IMR-90 (cell line): ENCODE measurements around the gene ZBTB46.

ENCODE experiments used
- BHLHE40 ChIP-seq: fragments of 150-350 bp; IDR thresholded peaks from 2 replicates; pipeline ENCODE4 v1.6.1; 2016; ENCODE audit warnings: mild to moderate bottlenecking, low read depth, low read length
- CEBPB ChIP-seq: IDR thresholded peaks from 2 replicates; pipeline ENCODE4 v1.6.1; 2012; ENCODE audit warnings: low read depth, low read length, improper control_type of control experiment
- FOS ChIP-seq: fragments of 150-350 bp; IDR thresholded peaks from 2 replicates; pipeline ENCODE4 v1.6.1; 2016; ENCODE audit warnings: low read depth, low read length
- MAFK ChIP-seq: IDR thresholded peaks from 2 replicates; pipeline ENCODE4 v1.6.1; 2012; ENCODE audit warnings: low read depth, low read length, improper control_type of control experiment
- MXI1 ChIP-seq: IDR thresholded peaks from 2 replicates; pipeline ENCODE4 v1.6.1; 2012; ENCODE audit warnings: low read depth, mild to moderate bottlenecking, low read length, moderate library complexity, borderline replicate concordance
- POLR2A ChIP-seq: IDR thresholded peaks from 2 replicates; pipeline ENCODE4 v1.6.1; 2012; ENCODE audit warnings: mild to moderate bottlenecking, low read depth, low read length
- RAD21 ChIP-seq: IDR thresholded peaks from 2 replicates; pipeline ENCODE4 v1.6.1; 2012; ENCODE audit warnings: low read length, improper control_type of control experiment
- RCOR1 ChIP-seq: IDR thresholded peaks from 2 replicates; pipeline ENCODE4 v1.6.1; 2012; ENCODE audit warnings: mild to moderate bottlenecking, low read length, improper control_type of control experiment; ENCODE audit not compliant: insufficient replicate concordance
- RFX5 ChIP-seq: IDR thresholded peaks from 2 replicates; pipeline ENCODE4 v1.8.0; 2012; ENCODE audit warnings: low read depth, mild to moderate bottlenecking, low read length, moderate library complexity
- SMC3 ChIP-seq: fragments of 150-350 bp; IDR thresholded peaks from 2 replicates; pipeline ENCODE4 v1.6.1; 2016; ENCODE audit warnings: low read depth, mild to moderate bottlenecking, antibody characterized with exemption, low read length, moderate library complexity
- TF ChIP-seq, protein P1 (sequence below): conservative IDR thresholded peaks from 2 replicates; pipeline ENCODE4 v1.5.1; 2012; ENCODE audit warnings: mild to moderate bottlenecking, low read depth, low read length, improper control_type of control experiment

DNA sequence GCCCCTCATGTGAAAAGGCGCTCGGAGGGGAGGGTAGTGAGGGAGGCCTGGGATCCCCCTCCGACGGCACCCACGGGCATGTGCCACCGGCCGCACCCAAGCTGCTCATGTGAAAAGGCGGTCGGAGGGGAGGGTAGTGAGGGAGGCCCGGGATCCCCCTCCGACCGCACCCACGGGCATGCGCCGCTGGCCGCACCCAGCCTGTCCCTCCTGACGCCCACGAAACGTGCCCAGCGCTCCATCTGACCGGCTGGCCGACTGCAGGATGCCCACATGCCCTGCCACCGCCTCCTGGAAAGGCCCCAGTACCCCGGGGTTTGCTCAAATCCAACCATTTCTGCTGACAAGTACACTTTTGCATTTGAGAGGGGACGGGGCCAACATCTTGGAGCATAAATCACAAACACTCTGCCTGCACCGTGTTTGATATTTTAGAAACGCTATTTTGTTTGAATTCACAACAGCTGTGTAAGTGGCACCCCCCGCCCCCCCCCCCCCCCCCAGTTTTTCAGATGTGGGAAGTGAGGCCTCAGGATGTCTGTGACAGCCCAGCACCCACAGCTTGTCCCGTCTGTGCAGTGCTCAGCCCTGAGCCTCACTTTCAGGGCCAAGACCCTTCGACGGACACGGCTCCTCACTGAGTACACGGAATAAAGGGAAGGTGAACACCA lies 57.4 kb downstream of the ZBTB46 start:
- TF ChIP-seq, protein P1, sequence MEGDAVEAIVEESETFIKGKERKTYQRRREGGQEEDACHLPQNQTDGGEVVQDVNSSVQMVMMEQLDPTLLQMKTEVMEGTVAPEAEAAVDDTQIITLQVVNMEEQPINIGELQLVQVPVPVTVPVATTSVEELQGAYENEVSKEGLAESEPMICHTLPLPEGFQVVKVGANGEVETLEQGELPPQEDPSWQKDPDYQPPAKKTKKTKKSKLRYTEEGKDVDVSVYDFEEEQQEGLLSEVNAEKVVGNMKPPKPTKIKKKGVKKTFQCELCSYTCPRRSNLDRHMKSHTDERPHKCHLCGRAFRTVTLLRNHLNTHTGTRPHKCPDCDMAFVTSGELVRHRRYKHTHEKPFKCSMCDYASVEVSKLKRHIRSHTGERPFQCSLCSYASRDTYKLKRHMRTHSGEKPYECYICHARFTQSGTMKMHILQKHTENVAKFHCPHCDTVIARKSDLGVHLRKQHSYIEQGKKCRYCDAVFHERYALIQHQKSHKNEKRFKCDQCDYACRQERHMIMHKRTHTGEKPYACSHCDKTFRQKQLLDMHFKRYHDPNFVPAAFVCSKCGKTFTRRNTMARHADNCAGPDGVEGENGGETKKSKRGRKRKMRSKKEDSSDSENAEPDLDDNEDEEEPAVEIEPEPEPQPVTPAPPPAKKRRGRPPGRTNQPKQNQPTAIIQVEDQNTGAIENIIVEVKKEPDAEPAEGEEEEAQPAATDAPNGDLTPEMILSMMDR = no peak
- TF ChIP-seq FOS (no peak), POLR2A (no peak), RFX5 (no peak), BHLHE40 (no peak), RAD21 (no peak), SMC3 (no peak), CEBPB (no peak), MXI1 (no peak), MAFK (peak; percentile 83), RCOR1 (no peak)
